ENCODE data around the gene PACRG. TPM values are rescaled to one million over a fixed set of nuclear protein-coding genes. Genes with fewer than 3 reads are reported as not detected.

Gene PACRG
- total and polyA plus RNA-seq, 12 donors: 2.1 to 34.6 (median 10.0) TPM

GRCh38 chr6:162785632-162786242 is 58.0 kb downstream of the PACRG start:
- Histone ChIP-seq H3K4me1 (no peaks in the 10 kb centered on the region), H3K4me3 (no peak overlapping the region), H3K27ac (no peak overlapping the region), H3K27me3 (no peaks in the 10 kb centered on the region), H3K36me3 (no peaks in the 10 kb centered on the region), H3K9me3 (peaks cover 0 to 32% (median 15%) of the 10 kb centered on the region in 11 donors)
- intact Hi-C loops (cut with DNase I): no loop called here
- DNase-seq (peak in 1 of 2 donors; percentile 7), ATAC-seq (peak in 7 of 8 donors; percentile 44 to 98 (median 77))
- 80 to 83% methylated on average over 8 of the region's 8 CpGs for WGBS, 2 donors
- TF ChIP-seq CTCF (IDR thresholded peaks at IDR 0.05): no peak

GRCh38 chr6:162798546-162799266 is 70.9 kb downstream of the PACRG start:
- Histone ChIP-seq H3K4me1 (no peaks in the 10 kb centered on the region), H3K36me3 (no peaks in the 10 kb centered on the region), H3K27me3 (no peaks in the 10 kb centered on the region), H3K9me3 (no peaks in the 10 kb centered on the region), H3K27ac (no peak overlapping the region), H3K4me3 (no peak overlapping the region)
- no peak for ATAC-seq
- intact Hi-C loops (cut with DNase I): no loop called here
- no peak for DNase-seq
- 82 to 91% methylated on average over 4 of the region's 4 CpGs for WGBS, 2 donors
- no peak for TF ChIP-seq CTCF (IDR thresholded peaks at IDR 0.05)

- TF ChIP-seq CTCF (IDR thresholded peaks at IDR 0.05): no peak
- H3K27ac ChIP-seq: no peak overlapping the region
- H3K4me1 ChIP-seq: no peaks in the 10 kb centered on the region
- intact Hi-C loops (cut with DNase I): no loop called here
- H3K4me3 ChIP-seq: no peak overlapping the region
- DNase-seq: no peak
- no peak for ATAC-seq
- 89 to 90% methylated on average over 10 of the region's 10 CpGs for WGBS, 2 donors
- no peaks in the 10 kb centered on the region for H3K36me3 ChIP-seq
- H3K27me3 ChIP-seq: no peaks in the 10 kb centered on the region
- peaks cover 0 to 14% (median 0%) of the 10 kb centered on the region in 11 donors for H3K9me3 ChIP-seq
These were observed 86.7 kb downstream of the PACRG start for GRCh38 chr6:162814426-162814973.

GRCh38 chr6:162817196-162817595 is 89.4 kb downstream of the PACRG start:
- TF ChIP-seq CTCF (IDR thresholded peaks at IDR 0.05): no peak
- no peak overlapping the region for H3K27ac ChIP-seq
- WGBS, 2 donors: 89 to 91% methylated on average over 6 of the region's 6 CpGs
- H3K4me1 ChIP-seq: no peaks in the 10 kb centered on the region
- no peaks in the 10 kb centered on the region for H3K9me3 ChIP-seq
- intact Hi-C loops (cut with DNase I): no loop called here
- ATAC-seq: no peak
- H3K27me3 ChIP-seq: no peaks in the 10 kb centered on the region
- no peak for DNase-seq
- no peaks in the 10 kb centered on the region for H3K36me3 ChIP-seq
- no peak overlapping the region for H3K4me3 ChIP-seq

Measured in heart right ventricle (tissue), 16 donors.